ENCODE results near the gene SOCS1. TPM values are rescaled to one million over a fixed set of nuclear protein-coding genes. Genes with fewer than 3 reads are reported as not detected.

SOCS1 gene
- total and polyA plus RNA-seq, 2 experiments from 2014 or later: 84.7 to 104 TPM

DNA sequence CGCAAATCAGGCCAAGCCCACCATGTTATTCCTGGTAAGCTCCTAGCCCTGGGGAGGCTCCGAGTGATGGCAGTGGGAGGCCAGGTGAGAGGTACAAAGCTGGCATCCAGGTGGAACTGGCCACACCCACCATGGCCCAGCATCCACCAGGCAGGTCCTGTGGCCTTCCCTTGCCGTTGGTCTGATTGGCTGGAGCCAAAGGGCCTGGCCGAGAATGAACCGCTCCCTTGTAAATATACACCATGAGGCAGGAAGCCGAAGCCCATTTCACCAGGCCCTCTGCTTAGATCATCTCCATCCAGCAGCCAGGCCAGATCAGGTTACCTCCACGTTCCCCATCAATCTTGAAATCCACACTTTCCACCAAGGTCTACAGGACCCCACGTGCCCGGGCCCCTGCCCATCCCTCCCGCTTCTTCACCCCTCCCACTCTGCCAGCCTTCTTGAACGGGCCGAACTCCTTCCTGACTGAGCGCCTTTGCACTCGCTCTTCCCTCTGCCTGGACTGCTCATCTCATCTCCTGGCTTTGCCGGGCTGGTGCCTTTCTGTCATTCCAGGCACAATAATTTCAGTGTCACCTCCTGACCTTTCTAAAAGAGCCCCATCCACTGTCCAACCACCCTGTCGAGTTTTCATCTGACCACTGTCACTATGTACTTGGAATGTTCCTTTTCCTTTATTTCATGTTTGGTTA lies 5.8 kb downstream of the SOCS1 start:
- H2AFZ ChIP-seq: no peak overlapping the region
- no peaks in the 10 kb centered on the region for H3K27me3 ChIP-seq (ENCODE audit: insufficient read depth)
- H3K27ac ChIP-seq (ENCODE audit: low read depth): peak overlapping the region; percentile 91
- H3K36me3 ChIP-seq (ENCODE audit: insufficient read depth): peaks cover 21% of the 10 kb centered on the region
- DNase-seq (ENCODE audit: low spot score): peak; percentile 73
- TF ChIP-seq, protein P1, sequence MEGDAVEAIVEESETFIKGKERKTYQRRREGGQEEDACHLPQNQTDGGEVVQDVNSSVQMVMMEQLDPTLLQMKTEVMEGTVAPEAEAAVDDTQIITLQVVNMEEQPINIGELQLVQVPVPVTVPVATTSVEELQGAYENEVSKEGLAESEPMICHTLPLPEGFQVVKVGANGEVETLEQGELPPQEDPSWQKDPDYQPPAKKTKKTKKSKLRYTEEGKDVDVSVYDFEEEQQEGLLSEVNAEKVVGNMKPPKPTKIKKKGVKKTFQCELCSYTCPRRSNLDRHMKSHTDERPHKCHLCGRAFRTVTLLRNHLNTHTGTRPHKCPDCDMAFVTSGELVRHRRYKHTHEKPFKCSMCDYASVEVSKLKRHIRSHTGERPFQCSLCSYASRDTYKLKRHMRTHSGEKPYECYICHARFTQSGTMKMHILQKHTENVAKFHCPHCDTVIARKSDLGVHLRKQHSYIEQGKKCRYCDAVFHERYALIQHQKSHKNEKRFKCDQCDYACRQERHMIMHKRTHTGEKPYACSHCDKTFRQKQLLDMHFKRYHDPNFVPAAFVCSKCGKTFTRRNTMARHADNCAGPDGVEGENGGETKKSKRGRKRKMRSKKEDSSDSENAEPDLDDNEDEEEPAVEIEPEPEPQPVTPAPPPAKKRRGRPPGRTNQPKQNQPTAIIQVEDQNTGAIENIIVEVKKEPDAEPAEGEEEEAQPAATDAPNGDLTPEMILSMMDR (conservative IDR thresholded peaks at IDR 0.05; ENCODE audit: low read depth in 2 of 2): no peak
- TF ChIP-seq POLR2AphosphoS5 (IDR thresholded peaks at IDR 0.05; ENCODE audit: low read depth) (peak; percentile 69), EZH2phosphoT487 (IDR thresholded peaks at IDR 0.05; ENCODE audit: unreplicated experiment) (no peak), STAT1 (IDR thresholded peaks at IDR 0.05; ENCODE audit: unreplicated experiment) (no peak), ZNF114 (CRISPR knock-in tag; IDR thresholded peaks at IDR 0.05) (no peak)
- Mint-ChIP-seq H3K9me3 (no peaks in the 10 kb centered on the region), H3K36me3 (ENCODE audit: low read depth) (peaks cover 27% of the 10 kb centered on the region), H3K27me3 (ENCODE audit: insufficient read depth, low read depth, poor library complexity) (peaks cover 20% of the 10 kb centered on the region), H3K27ac (no peak overlapping the region), H3K4me3 (no peak overlapping the region; the same call in 2 of the 3 replicates), H3K4me1 (peaks cover 27% of the 10 kb centered on the region)
- H3K79me2 ChIP-seq (replicated peaks; ENCODE audit: insufficient read depth): peaks cover 26% of the 10 kb centered on the region
- peak; percentile 32 for ATAC-seq
- peaks cover 28% of the 10 kb centered on the region for H3K4me1 ChIP-seq (ENCODE audit: insufficient read depth)
- no peak overlapping the region for H3K4me3 ChIP-seq
- no peaks in the 10 kb centered on the region for H3K9me2 ChIP-seq (ENCODE audit: insufficient read depth)
- H3F3A ChIP-seq (replicated peaks; ENCODE audit: low read depth): peaks cover 55% of the 10 kb centered on the region
- peak overlapping the region; percentile 23; the same call in 1 of the 2 replicates for H3K4me2 ChIP-seq
- H4K20me1 ChIP-seq (replicated peaks; ENCODE audit: insufficient read depth): peaks cover 21% of the 10 kb centered on the region

DNA sequence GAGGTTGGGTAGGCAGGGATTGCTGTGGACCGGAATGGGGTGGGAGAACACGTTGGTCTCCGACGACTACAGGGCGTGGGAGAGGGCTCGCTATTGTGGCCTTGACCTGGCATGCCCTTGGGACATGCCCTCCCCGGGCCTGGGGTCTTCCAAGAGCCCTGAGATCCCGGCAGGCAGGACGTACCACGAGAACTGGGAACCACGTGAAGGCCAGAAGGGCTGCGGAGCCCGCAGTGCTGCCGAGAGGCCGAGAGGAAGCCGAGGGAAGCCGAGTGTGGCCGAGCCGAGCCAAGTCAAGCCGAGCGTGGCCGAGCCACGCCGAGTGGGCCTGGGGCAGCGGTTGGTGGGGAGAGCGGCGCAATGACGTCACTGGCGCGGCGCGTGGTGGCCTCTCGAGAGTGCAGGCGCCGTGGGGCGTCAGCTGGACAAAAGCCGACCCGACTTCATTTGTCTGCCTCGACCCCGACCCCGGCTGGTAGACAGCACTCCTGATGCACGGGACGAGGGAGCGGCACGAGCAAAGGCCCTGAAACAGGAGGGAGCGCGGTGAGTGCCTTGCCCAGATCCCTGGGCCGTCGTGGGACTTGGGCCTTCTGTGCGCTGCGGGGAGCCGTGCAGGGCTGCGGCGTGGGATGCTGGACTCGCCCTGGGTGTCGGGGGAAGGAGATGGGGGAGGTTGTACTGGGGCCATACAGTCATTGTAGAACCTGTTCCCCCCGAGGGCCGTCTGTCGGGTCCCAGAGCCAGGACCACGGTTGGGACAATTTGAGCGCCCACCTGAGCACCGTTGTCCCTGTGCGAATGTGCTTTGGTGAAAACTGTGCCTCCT lies 6.6 kb downstream of the SOCS1 start:
- Histone ChIP-seq H3K4me3 (no peak overlapping the region), H2AFZ (no peak overlapping the region), H3K27ac (ENCODE audit: low read depth) (no peak overlapping the region), H3K79me2 (replicated peaks; ENCODE audit: insufficient read depth) (peaks cover 18% of the 10 kb centered on the region), H3K4me1 (ENCODE audit: insufficient read depth) (peaks cover 28% of the 10 kb centered on the region), H3K27me3 (ENCODE audit: insufficient read depth) (no peaks in the 10 kb centered on the region), H3K4me2 (no peak overlapping the region), H4K20me1 (replicated peaks; ENCODE audit: insufficient read depth) (peaks cover 18% of the 10 kb centered on the region), H3F3A (replicated peaks; ENCODE audit: low read depth) (peaks cover 50% of the 10 kb centered on the region), H3K9me2 (ENCODE audit: insufficient read depth) (no peaks in the 10 kb centered on the region), H3K36me3 (ENCODE audit: insufficient read depth) (peaks cover 20% of the 10 kb centered on the region)
- H3K36me3 Mint-ChIP-seq (ENCODE audit: low read depth): peaks cover 25% of the 10 kb centered on the region
- peaks cover 27% of the 10 kb centered on the region for H3K4me1 Mint-ChIP-seq
- H3K9me3 Mint-ChIP-seq: no peaks in the 10 kb centered on the region
- peak overlapping the region; percentile 44; the same call in 1 of the 2 replicates for H3K27ac Mint-ChIP-seq
- DNase-seq (ENCODE audit: low spot score) (peak; percentile 44), ATAC-seq (peak; percentile 14)
- no peak overlapping the region for H3K4me3 Mint-ChIP-seq
- peaks cover 20% of the 10 kb centered on the region for H3K27me3 Mint-ChIP-seq (ENCODE audit: insufficient read depth, low read depth, poor library complexity)
- TF ChIP-seq ZNF331 (CRISPR knock-in tag; IDR thresholded peaks at IDR 0.05; ENCODE audit: low read depth): no peak
- TF ChIP-seq, protein P2, sequence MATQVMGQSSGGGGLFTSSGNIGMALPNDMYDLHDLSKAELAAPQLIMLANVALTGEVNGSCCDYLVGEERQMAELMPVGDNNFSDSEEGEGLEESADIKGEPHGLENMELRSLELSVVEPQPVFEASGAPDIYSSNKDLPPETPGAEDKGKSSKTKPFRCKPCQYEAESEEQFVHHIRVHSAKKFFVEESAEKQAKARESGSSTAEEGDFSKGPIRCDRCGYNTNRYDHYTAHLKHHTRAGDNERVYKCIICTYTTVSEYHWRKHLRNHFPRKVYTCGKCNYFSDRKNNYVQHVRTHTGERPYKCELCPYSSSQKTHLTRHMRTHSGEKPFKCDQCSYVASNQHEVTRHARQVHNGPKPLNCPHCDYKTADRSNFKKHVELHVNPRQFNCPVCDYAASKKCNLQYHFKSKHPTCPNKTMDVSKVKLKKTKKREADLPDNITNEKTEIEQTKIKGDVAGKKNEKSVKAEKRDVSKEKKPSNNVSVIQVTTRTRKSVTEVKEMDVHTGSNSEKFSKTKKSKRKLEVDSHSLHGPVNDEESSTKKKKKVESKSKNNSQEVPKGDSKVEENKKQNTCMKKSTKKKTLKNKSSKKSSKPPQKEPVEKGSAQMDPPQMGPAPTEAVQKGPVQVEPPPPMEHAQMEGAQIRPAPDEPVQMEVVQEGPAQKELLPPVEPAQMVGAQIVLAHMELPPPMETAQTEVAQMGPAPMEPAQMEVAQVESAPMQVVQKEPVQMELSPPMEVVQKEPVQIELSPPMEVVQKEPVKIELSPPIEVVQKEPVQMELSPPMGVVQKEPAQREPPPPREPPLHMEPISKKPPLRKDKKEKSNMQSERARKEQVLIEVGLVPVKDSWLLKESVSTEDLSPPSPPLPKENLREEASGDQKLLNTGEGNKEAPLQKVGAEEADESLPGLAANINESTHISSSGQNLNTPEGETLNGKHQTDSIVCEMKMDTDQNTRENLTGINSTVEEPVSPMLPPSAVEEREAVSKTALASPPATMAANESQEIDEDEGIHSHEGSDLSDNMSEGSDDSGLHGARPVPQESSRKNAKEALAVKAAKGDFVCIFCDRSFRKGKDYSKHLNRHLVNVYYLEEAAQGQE (IDR thresholded peaks at IDR 0.05; ENCODE audit: unreplicated experiment): no peak
- TF ChIP-seq, protein P3, sequence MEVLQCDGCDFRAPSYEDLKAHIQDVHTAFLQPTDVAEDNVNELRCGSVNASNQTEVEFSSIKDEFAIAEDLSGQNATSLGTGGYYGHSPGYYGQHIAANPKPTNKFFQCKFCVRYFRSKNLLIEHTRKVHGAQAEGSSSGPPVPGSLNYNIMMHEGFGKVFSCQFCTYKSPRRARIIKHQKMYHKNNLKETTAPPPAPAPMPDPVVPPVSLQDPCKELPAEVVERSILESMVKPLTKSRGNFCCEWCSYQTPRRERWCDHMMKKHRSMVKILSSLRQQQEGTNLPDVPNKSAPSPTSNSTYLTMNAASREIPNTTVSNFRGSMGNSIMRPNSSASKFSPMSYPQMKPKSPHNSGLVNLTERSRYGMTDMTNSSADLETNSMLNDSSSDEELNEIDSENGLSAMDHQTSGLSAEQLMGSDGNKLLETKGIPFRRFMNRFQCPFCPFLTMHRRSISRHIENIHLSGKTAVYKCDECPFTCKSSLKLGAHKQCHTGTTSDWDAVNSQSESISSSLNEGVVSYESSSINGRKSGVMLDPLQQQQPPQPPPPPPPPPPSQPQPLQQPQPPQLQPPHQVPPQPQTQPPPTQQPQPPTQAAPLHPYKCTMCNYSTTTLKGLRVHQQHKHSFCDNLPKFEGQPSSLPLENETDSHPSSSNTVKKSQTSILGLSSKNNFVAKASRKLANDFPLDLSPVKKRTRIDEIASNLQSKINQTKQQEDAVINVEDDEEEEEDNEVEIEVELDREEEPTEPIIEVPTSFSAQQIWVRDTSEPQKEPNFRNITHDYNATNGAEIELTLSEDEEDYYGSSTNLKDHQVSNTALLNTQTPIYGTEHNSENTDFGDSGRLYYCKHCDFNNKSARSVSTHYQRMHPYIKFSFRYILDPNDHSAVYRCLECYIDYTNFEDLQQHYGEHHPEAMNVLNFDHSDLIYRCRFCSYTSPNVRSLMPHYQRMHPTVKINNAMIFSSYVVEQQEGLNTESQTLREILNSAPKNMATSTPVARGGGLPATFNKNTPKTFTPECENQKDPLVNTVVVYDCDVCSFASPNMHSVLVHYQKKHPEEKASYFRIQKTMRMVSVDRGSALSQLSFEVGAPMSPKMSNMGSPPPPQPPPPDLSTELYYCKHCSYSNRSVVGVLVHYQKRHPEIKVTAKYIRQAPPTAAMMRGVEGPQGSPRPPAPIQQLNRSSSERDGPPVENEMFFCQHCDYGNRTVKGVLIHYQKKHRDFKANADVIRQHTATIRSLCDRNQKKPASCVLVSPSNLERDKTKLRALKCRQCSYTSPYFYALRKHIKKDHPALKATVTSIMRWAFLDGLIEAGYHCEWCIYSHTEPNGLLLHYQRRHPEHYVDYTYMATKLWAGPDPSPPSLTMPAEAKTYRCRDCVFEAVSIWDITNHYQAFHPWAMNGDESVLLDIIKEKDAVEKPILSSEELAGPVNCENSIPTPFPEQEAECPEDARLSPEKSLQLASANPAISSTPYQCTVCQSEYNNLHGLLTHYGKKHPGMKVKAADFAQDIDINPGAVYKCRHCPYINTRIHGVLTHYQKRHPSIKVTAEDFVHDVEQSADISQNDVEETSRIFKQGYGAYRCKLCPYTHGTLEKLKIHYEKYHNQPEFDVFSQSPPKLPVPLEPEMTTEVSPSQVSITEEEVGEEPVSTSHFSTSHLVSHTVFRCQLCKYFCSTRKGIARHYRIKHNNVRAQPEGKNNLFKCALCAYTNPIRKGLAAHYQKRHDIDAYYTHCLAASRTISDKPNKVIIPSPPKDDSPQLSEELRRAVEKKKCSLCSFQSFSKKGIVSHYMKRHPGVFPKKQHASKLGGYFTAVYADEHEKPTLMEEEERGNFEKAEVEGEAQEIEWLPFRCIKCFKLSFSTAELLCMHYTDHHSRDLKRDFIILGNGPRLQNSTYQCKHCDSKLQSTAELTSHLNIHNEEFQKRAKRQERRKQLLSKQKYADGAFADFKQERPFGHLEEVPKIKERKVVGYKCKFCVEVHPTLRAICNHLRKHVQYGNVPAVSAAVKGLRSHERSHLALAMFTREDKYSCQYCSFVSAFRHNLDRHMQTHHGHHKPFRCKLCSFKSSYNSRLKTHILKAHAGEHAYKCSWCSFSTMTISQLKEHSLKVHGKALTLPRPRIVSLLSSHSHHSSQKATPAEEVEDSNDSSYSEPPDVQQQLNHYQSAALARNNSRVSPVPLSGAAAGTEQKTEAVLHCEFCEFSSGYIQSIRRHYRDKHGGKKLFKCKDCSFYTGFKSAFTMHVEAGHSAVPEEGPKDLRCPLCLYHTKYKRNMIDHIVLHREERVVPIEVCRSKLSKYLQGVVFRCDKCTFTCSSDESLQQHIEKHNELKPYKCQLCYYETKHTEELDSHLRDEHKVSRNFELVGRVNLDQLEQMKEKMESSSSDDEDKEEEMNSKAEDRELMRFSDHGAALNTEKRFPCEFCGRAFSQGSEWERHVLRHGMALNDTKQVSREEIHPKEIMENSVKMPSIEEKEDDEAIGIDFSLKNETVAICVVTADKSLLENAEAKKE (CRISPR knock-in tag; IDR thresholded peaks at IDR 0.05): no peak
